GM12864 (cell line): ENCODE measurements around the gene VEPH1.

Experiments
- DNase-seq: peaks from one replicate; pipeline ENCODE4 v3.0.0-alpha.2; 2011; ENCODE audit warnings: low read depth
- H3K4me3 ChIP-seq: 2 replicates; pipeline ENCODE4 v1.5.1; 2011; ENCODE audit warnings: mild to moderate bottlenecking, low read depth, low read length, control low read depth
- TF ChIP-seq, protein P1 (sequence below): IDR thresholded peaks from 2 replicates; pipeline ENCODE4 v1.5.1; 2011; ENCODE audit warnings: low read depth, mild to moderate bottlenecking, moderate library complexity, low read length, control low read depth, inconsistent platforms; ENCODE audit errors: missing control alignments

Gene VEPH1

DNA sequence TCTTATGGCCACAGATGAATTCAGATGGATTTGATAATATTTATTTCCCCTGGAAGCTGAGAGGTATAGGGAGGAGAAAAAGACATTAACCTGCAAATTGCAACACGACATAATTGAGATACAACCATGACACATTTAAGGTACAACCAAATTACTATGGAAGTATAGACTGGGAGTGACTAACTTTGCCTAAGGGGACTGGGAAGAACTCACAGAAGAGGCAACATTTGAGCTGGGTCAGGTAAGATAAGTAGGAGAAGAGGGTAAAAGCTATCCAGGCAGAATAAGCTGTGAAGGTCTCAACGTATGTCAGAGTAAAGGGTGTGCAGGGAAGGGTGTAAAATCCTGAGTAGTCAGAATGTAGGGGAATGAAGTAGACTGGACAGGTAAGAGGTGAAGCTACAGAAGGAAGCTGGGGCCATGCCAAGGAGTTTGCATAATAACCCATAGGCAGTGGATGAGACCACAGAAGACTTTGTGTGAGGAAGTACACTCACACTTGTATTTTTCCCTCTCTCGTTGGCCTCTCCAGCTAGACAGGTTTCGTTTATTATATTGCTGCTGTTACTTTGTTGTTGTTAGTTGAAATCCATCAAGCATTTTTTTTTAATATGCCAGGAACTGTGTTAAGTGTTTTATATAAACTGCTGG lies 94.6 kb downstream of the VEPH1 start:
- TF ChIP-seq, protein P1, sequence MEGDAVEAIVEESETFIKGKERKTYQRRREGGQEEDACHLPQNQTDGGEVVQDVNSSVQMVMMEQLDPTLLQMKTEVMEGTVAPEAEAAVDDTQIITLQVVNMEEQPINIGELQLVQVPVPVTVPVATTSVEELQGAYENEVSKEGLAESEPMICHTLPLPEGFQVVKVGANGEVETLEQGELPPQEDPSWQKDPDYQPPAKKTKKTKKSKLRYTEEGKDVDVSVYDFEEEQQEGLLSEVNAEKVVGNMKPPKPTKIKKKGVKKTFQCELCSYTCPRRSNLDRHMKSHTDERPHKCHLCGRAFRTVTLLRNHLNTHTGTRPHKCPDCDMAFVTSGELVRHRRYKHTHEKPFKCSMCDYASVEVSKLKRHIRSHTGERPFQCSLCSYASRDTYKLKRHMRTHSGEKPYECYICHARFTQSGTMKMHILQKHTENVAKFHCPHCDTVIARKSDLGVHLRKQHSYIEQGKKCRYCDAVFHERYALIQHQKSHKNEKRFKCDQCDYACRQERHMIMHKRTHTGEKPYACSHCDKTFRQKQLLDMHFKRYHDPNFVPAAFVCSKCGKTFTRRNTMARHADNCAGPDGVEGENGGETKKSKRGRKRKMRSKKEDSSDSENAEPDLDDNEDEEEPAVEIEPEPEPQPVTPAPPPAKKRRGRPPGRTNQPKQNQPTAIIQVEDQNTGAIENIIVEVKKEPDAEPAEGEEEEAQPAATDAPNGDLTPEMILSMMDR: no peak
- no peak overlapping the region for H3K4me3 ChIP-seq
- no peak for DNase-seq

DNA sequence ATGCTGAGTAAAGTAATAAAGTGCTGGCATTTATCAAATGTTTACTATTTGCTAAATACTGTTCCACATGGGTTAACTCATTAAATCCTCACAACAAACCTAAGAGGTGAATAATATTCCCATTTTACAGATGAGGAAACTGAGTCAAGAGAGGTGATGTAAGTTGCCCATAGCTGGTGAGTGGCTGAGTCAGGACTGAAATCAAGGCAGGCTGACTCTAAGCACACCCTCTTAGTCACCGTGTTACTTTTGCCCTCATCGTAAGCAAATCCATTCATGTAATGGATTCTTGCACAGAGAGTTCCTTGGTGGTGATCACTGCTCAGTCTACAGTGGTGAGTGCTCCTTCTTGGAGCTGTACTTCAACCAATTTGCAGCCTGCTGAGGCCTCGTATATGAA lies 95.4 kb downstream of the VEPH1 start:
- H3K4me3 ChIP-seq: no peak overlapping the region
- TF ChIP-seq, protein P1: no peak
- no peak for DNase-seq

DNA sequence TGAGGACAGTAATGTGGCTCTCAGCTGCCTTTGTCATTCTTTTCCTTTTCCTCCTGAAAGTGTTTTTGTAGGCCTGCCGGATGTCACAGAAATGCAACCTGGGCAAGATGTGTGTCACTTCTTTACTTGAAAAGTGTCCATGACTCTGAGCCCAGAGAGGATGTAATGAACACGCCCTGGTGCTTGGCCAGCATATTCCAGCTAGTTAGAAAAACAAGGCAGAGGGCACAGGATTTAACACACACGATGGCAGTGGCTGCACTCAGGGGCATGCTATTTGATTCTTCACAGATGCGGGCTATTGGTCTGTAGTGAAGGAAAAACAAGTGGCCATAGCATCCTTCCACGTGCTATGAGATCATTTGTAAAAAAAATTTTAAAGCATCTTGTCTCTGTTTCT lies 96.8 kb downstream of the VEPH1 start:
- H3K4me3 ChIP-seq: no peak overlapping the region
- no peak for DNase-seq
- TF ChIP-seq, protein P1: no peak

DNA sequence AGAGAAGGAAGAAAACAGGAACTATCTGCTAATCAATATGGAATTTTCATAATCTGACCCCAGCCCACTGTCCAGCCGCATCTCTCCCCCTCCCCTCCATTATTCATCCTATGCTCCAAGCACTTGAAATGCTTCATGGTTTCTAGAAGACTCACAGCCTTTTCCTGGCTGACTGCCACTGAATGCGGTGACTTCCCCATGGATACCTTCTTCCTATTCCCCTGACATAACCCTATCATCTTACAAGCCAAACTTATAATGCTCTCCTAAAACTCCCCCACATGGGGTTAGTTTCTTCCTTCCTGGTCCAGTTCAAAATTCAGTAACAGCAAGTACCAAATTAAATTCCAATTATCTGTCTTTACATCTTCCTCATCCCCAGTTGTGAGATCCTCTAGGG lies 97.8 kb downstream of the VEPH1 start:
- TF ChIP-seq, protein P1: no peak
- DNase-seq: no peak
- H3K4me3 ChIP-seq: no peak overlapping the region

DNA sequence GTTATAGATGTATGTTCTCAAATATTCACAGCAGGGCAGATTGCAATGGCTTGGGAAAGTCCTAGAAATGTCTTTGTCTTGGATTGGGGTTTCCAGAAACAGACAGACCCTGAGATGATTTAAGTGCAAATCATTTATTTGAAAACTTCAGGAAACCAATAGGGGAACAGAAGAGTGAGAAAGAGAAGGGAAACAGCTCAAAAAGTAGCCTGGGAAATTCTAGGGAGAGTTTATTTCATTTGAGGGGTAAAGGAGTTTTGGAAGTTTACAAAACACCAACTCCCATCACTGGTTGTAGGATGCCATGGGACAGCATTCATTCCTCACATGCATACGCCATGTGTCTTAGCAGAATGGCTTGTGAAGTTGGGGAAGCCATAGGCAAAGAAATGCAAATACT lies 98.8 kb downstream of the VEPH1 start:
- DNase-seq: no peak
- no peak overlapping the region for H3K4me3 ChIP-seq
- TF ChIP-seq, protein P1: no peak

DNA sequence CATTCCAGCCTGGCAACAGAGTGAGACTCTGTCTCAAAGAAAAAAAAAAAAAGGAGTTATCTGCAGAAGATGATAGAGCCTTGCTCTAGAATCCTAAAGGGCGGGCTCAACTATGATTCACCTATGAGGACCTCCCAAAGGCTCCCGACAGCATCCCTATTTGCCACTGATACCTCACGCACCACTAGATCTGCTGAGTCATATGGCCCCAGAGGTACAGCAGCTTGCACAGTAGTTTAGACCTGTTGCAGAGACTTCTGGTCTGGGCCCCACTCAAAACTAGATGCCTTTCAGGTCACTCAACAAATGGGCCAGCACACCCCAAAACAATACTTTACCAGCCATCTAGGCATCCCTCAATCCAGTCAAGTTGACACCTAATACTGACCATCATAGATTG lies 104.6 kb downstream of the VEPH1 start:
- no peak for DNase-seq
- TF ChIP-seq, protein P1: no peak
- H3K4me3 ChIP-seq: no peak overlapping the region

DNA sequence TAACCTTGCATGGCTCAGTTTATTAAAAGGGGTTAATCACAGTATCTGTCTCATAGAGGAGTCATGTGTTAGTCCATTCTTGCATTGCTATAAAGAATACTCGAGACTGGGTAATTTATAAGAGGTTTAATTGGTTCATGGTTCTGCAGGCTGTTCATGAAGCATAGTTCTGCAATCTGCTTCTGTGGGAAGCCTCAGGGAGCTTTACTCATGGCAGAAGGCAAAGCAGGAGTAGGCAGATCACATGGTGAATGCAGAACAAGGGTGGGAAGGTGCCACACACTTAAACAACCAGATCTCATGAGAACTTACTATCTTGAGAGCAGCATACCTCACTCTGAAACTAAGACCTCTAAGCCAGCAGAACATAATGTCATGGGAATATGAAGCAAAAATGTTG lies 108.8 kb downstream of the VEPH1 start:
- TF ChIP-seq, protein P1: no peak
- no peak overlapping the region for H3K4me3 ChIP-seq
- no peak for DNase-seq
